Kidney (tissue), 14 donors: ENCODE measurements around the gene SLAMF7. TPM values are rescaled to one million over a fixed set of nuclear protein-coding genes. Genes with fewer than 3 reads are reported as not detected.

Source experiments
- DNase-seq, 5 donors: peaks; one replicate each; pipeline ENCODE4 v3.0.0-alpha.2; 2013 to 2020
- FAIRE-seq: peaks from 2 replicates; lab custom pipeline; 2012; peaks lifted over from hg19 to GRCh38; lab: Jason Lieb, UNC
- H3K27ac ChIP-seq, 2 donors: one replicate each; pipeline ENCODE4 v1.7.0; 2013; ENCODE audit warnings: low read depth in 2 of 2, low read length in 2 of 2, inconsistent platforms in 1 of 2
- H3K27me3 ChIP-seq: one replicate; pipeline ENCODE4 v1.7.1; 2013; ENCODE audit warnings: low read length, inconsistent platforms; ENCODE audit not compliant: control insufficient read depth, insufficient read depth
- H3K36me3 ChIP-seq, 3 donors: one replicate each; pipeline versions ENCODE4 v1.7.0 to v1.7.1; 2013; ENCODE audit warnings: low read length in 3 of 3, control low read depth in 1 of 3, inconsistent platforms in 1 of 3; ENCODE audit not compliant: insufficient read depth in 3 of 3, control insufficient read depth in 2 of 3
- H3K4me1 ChIP-seq, 3 donors: one replicate each; pipeline versions ENCODE4 v1.7.0 to v1.7.1; 2013; ENCODE audit warnings: low read length in 3 of 3, inconsistent platforms in 1 of 3, low read depth in 1 of 3; ENCODE audit not compliant: control insufficient read depth in 2 of 3, insufficient read depth in 2 of 3
- H3K4me3 ChIP-seq, 3 donors: one replicate each; pipeline versions ENCODE4 v1.7.0 to v1.8.1; 2013; ENCODE audit warnings: low read length in 3 of 3, control low read depth in 1 of 3, inconsistent platforms in 1 of 3
- H3K9ac ChIP-seq, 3 donors: one replicate each; pipeline versions ENCODE4 v1.7.0 to v1.7.1; 2013; ENCODE audit warnings: low read length in 3 of 3, control low read depth in 1 of 3, inconsistent platforms in 1 of 3
- H3K9me3 ChIP-seq, 3 donors: one replicate each; pipeline versions ENCODE4 v1.7.0 to v1.7.1; 2013; ENCODE audit warnings: low read length in 3 of 3, control low read depth in 1 of 3, inconsistent platforms in 1 of 3; ENCODE audit not compliant: control insufficient read depth in 2 of 3, insufficient read depth in 1 of 3
- intact Hi-C: fragments of 100-400 bp; cut with DNase I; formaldehyde crosslinking; loops from one replicate; pipeline ENCODE4 v1.11.1; 2022
- polyA plus RNA-seq: library from polyadenylated mRNA; stranded (reverse); fragments of 350-450 nt; fragmentation: Illumina TruSeq; extraction: RNeasy Lipid Tissue Mini Kit (QIAGEN cat#74804); gene quantifications from one replicate; pipeline ENCODE4 v1.2.3, GENCODE V29; 2014; ENCODE audit warnings: low read depth, low replicate concordance; ENCODE audit not compliant: insufficient read depth
- total RNA-seq: library from RNA; stranded (reverse); fragmentation: NEBNext Ultra II Directional; extraction: Animal tissue kit (Norgen Biotek cat#: 25700); gene quantifications from one replicate; pipeline ENCODE4 v1.2.1, GENCODE V29; 2021
- TF ChIP-seq, protein P1 (sequence below): IDR thresholded peaks from 3 replicates; pipeline ENCODE4 v1.5.1; 2012; ENCODE audit warnings: mild to moderate bottlenecking, moderate library complexity, borderline replicate concordance; ENCODE audit not compliant: insufficient read depth; ENCODE audit errors: extremely low read depth
- donor health status: control.
- donor health status: control.
- donor health status: control.
- donor health status: control.
- donor health status: control.
- donor health status: DM: yes; HTN: yes; CAD: no.
- donor health status: Normal renal cell carcinoma (clear cell type).

Gene SLAMF7
- total and polyA plus RNA-seq, 2 donors from 2014 or later = 0.65 to 13.9 TPM

DNA sequence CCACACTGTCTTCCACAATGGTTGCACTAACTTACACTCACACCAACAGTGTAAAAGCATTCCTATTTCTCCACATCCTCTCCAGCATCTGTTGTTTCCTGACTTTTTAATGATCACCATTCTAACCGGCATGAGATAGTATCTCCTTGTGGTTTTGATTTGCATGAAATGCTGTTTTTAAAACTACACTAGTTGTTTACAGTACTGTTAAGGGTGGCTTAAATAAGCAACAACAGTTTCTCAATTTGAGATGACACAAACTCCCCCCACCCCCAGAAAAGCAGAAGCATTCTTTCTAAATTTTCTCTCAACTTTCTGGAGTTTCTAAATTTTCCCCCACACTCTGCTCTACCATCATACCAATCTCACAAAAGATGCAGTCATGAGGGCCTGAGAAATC, 7.1 kb upstream of the SLAMF7 start:
- Histone ChIP-seq H3K4me3 (no peak overlapping the region), H3K27me3 (no peaks in the 10 kb centered on the region), H3K27ac (no peak overlapping the region), H3K36me3 (no peaks in the 10 kb centered on the region), H3K4me1 (no peaks in the 10 kb centered on the region), H3K9me3 (peaks cover 0 to 3% (median 0%) of the 10 kb centered on the region in 3 donors), H3K9ac (no peak overlapping the region)
- TF ChIP-seq, protein P1, sequence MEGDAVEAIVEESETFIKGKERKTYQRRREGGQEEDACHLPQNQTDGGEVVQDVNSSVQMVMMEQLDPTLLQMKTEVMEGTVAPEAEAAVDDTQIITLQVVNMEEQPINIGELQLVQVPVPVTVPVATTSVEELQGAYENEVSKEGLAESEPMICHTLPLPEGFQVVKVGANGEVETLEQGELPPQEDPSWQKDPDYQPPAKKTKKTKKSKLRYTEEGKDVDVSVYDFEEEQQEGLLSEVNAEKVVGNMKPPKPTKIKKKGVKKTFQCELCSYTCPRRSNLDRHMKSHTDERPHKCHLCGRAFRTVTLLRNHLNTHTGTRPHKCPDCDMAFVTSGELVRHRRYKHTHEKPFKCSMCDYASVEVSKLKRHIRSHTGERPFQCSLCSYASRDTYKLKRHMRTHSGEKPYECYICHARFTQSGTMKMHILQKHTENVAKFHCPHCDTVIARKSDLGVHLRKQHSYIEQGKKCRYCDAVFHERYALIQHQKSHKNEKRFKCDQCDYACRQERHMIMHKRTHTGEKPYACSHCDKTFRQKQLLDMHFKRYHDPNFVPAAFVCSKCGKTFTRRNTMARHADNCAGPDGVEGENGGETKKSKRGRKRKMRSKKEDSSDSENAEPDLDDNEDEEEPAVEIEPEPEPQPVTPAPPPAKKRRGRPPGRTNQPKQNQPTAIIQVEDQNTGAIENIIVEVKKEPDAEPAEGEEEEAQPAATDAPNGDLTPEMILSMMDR = no peak
- DNase-seq (no peak), FAIRE-seq (no peak)
- intact Hi-C loops = no loop called here

DNA sequence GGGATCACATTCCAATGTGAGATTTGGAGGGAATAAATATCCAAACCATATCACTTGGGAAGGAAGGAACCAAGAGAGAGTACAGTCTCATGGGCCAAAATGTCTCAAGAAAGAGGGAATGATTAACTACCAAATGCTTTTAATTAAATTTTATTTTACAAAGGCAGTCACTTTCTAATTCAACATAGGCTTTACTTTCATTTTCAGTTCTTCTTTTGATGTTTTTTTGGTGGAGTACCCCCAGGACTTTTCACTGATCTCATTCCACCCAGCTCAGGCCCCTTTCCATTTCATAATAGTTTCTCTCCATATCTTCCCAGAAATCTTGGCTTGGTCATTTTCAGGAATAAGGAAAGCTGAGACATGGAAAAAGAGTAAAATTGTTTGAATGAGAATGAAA, 5.1 kb upstream of the SLAMF7 start:
- no peaks in the 10 kb centered on the region for H3K36me3 ChIP-seq
- DNase-seq (no peak), FAIRE-seq (no peak)
- TF ChIP-seq, protein P1 = no peak
- no peak overlapping the region for H3K9ac ChIP-seq
- no peak overlapping the region for H3K4me3 ChIP-seq
- H3K9me3 ChIP-seq = peaks cover 0 to 7% (median 0%) of the 10 kb centered on the region in 3 donors
- H3K27ac ChIP-seq = no peak overlapping the region
- intact Hi-C loops = no loop called here
- H3K4me1 ChIP-seq = no peaks in the 10 kb centered on the region
- H3K27me3 ChIP-seq = no peaks in the 10 kb centered on the region

DNA sequence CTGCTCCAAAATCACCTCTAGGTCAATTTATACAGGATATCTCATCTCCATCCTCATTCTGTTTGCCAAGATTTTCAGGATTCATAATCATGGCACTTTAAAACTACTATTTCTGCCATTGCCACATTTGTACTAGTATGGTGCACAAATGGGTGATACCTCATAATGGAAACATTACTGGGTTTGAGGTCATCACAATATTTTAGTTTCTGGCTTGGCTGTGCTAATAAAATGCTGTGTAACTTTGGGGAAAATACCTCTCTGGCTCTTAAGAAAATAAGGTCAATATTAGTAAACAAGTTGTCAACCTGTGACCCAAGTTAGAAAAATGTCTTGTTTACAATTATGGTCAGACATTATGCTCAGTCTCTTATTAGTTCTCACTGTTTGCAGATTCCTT, 4.7 kb upstream of the SLAMF7 start:
- DNase-seq (no peak), FAIRE-seq (no peak)
- no peak overlapping the region for H3K4me3 ChIP-seq
- H3K4me1 ChIP-seq = no peaks in the 10 kb centered on the region
- intact Hi-C loops = no loop called here
- H3K9ac ChIP-seq = no peak overlapping the region
- H3K36me3 ChIP-seq = no peaks in the 10 kb centered on the region
- TF ChIP-seq, protein P1 = no peak
- H3K27ac ChIP-seq = no peak overlapping the region
- peaks cover 0 to 7% (median 0%) of the 10 kb centered on the region in 3 donors for H3K9me3 ChIP-seq
- no peaks in the 10 kb centered on the region for H3K27me3 ChIP-seq

DNA sequence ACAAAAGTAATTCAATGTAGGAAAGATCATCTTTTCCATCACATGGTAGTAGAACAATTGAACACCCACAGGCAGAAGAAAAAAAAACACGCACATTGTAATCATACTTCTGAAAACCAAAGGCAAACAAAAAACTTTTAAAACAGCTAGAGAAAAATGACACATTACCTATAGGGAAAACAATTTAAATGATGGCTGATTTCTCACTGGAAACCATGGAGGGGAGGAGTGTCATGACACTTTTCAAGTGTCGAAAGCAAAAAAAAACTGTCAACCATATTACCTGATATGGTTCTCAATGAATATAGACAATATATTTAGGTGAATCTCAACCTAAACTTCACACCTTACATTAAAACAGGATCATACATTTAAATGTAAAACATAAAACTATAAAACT, 776 bp upstream of the SLAMF7 start:
- no peak for FAIRE-seq
- TF ChIP-seq, protein P1 = no peak
- H3K36me3 ChIP-seq = no peaks in the 10 kb centered on the region

More for the DNA sequence above, 776 bp upstream of the SLAMF7 start:
- Histone ChIP-seq H3K9me3 (peaks cover 0 to 7% (median 0%) of the 10 kb centered on the region in 3 donors), H3K9ac (no peak overlapping the region), H3K27ac (no peak overlapping the region), H3K4me1 (no peaks in the 10 kb centered on the region), H3K27me3 (no peaks in the 10 kb centered on the region), H3K4me3 (no peak overlapping the region)
- no peak for DNase-seq
- intact Hi-C loops = no loop called here
